Stimulated activated CD4-positive, alpha-beta T cell treated with anti-CD3 and anti-CD28 coated beads, Interleukin-12 subunit alpha, Interleukin-12 subunit beta, amount 100 ng/mL, for 4 hours (primary cell): ENCODE measurements around the gene RPGRIP1L.

Source experiments
- DNase-seq: peaks from one replicate; pipeline ENCODE4 v3.0.0-alpha.2; 2020

The RPGRIP1L gene

DNA sequence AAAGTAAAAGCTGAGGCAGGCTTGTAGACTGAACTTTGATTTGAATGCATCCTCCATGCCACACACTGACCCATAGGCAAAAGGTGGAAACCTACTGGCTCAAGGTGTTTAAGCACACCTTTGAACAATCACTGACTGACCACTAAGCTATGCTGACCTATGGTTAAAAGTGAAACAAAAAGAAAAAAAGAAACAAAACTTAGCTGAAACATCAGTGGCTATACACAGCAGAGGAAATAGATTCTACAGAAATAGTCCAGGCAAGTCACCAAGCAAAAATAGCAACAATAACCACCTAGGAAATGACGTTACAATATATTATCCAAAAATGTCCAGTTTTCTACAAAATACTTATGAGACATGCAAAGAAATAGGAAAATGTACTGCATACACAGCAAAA lies 60.2 kb downstream of the RPGRIP1L start:
- DNase-seq, result no peak

DNA sequence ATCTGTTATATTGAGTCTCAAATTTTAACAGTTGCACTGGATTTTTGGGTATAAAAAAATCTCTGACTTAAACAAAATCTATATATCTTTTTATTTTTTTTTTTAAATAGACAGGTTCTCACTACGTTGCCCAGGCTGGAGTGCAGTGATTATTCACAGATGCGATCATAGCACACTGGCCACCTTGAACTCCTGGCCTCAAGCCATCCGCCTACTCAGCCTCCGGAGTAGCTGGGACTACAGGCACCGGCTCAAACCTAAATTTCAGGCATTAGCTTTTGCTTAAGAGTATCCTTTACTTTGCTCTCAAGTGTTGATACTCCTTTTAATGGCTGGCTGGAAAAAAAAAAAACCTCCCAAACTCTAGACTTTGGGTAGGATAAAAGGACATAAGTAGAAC lies 61.6 kb downstream of the RPGRIP1L start:
- DNase-seq, result no peak

- no peak for DNase-seq
Observed at GRCh38 chr16:53636978-53637377, 66.7 kb downstream of the RPGRIP1L start.

DNA sequence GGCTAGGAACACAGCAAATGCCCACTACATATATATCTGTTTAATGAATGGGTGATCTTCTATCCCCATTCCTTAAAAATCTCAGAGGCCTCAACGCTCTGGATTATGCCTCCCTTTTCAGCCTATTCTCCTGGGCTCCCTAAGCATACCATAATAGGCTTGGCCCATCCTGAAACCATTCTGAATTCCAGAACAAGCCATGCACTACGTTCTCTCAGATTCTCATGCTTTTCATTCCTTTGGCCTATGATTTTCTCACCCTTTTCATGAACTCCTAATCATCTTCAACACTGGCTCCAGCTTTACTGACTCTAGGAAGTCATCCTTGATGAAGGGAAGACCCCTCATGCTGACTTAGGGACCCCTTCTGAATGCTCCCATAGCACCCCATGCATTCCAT lies 71.1 kb downstream of the RPGRIP1L start:
- DNase-seq, result no peak

GRCh38 chr16:53631236-53632025 lies 72.2 kb downstream of the RPGRIP1L start:
- DNase-seq, result no peak

DNA sequence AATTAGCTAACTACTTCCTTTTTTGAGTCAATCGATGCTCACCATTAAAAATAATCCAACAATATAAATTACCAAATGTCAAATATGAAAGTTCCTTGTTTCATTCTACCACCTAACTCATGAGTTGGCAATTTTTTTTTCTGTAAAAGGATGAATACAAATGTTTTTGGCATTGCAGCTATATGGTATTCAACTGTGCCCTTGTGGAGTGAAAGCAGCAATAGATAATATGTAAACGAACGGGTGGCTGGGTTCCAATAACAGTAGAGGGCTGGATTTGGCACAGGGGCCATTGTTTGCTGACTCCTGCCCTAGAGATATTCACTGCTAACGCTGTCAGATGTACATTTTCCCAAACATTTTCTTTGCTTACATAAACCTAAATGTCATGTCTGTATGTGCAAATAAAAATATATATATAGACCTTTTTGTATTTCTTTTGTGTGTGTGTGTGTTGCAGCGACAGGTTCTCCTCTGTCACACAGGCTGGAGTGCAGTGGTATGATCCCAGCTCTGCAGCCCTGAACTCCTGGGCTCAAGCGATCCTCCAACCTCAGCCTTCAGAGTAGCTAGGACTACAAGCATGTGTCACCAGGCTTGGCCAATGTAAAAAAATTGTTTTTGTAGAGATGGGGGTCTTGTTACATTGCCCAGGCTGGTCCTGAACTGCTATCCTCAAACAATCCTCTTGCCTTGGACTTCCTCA lies 73.9 kb downstream of the RPGRIP1L start:
- no peak for DNase-seq

DNA sequence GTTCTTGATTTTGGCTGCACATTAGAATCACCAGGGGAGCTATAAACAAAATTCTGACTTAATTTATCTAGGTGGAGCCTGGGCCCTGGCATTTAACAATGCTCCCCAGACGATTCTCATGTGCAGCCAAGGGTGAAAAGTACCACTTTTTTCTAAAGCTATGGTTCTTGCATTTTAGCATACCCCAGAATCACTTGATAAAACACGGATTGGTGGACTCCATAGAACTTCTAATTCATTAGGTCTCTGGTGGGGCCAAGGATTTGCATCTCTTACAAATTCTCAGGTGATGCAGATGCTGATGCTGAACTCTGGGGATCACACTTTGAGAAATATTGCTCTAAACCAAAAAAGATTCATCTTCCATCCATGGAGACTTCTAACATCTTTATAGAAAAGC lies 74.5 kb downstream of the RPGRIP1L start:
- no peak for DNase-seq

- DNase-seq, result no peak
Observed at GRCh38 chr16:53626811-53627210, 76.8 kb downstream of the RPGRIP1L start.

DNA sequence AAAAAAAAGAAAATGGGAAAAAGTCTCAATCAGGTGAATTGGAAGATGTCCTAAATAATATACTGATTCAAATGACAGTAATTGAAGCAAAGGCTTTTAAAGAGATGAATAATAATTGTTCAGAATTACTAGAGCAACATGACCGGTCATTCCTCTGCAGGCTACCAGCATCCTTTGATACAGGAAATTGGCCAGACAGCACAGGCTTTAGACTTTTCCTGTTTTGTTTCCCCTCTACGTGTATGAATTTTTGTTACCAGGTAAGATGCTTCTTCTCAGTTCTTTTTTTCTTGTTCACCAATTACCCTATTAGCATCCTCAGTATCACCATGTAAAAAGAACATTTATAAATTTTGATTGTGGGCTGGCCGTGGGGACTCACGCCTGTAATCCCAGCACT lies 77.5 kb downstream of the RPGRIP1L start:
- DNase-seq, result no peak

- DNase-seq, result no peak
Observed at GRCh38 chr16:53625221-53625620, 78.4 kb downstream of the RPGRIP1L start.

- no peak for DNase-seq
Observed at GRCh38 chr16:53622315-53622714, 81.3 kb downstream of the RPGRIP1L start.

DNA sequence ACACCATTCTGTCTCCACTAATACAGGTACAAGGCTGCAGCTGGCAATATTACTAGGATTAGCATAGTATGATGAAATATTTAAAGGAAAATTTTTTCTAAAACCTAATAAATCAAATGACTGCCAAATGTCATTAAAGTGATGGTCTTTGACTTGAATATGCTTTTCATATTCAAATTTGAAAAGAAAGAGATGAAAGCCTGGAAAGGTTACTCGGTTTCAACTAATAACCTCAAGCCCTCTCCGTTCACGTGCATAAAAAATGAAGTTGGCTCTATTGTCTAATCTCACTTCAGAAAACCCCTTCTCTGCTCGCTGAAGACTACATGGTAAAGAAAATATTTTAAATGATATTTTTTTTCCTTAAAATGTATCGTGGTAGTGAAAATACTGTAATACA lies 83.2 kb downstream of the RPGRIP1L start:
- no peak for DNase-seq

GRCh38 chr16:53619235-53619634 lies 84.4 kb downstream of the RPGRIP1L start:
- no peak for DNase-seq

DNA sequence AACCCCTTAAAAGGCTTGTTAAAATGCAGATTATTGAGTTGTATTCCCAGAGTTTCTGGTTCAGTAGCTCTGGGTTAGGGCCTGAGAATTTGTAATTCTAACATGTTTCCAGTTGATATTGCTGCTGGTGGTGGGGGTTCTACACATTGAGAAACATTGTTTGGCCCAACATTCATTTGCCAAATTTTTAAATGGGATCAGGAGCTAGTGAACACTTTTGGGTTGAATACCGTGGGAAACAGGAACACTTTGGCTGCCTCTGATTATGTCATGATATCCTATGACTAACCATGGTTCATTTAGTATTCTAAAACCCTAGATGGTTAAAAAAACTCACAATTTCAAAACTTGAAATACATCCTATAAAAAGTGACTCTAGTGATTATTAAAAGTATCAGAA lies 89.3 kb downstream of the RPGRIP1L start:
- DNase-seq, result no peak

GRCh38 chr16:53612003-53612402 lies 91.7 kb downstream of the RPGRIP1L start:
- no peak for DNase-seq

DNA sequence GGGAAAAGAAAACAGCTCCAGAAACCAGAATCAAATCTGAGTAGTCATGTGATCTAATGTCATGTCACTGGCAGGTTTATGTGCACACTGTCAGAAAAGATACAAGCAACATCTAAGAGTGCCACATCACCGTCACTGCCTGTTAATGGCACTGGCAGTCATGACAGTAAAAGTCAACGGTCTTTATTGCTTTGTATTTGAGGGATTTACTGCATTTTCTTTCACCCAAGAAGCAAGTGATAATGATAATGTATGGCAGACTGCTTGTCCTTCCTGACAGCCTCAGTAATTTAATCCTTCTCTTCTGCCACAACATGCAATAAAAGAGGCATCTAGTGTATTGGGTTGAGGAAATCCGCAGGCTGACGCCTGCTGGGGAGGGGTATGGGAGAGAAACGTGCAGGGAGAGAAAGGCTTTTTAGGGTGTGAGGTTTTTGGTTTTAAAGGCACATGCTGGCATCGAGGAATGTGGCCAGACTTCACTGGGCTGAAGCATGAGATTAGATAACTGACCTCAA lies 92.4 kb downstream of the RPGRIP1L start:
- DNase-seq, result no peak

DNA sequence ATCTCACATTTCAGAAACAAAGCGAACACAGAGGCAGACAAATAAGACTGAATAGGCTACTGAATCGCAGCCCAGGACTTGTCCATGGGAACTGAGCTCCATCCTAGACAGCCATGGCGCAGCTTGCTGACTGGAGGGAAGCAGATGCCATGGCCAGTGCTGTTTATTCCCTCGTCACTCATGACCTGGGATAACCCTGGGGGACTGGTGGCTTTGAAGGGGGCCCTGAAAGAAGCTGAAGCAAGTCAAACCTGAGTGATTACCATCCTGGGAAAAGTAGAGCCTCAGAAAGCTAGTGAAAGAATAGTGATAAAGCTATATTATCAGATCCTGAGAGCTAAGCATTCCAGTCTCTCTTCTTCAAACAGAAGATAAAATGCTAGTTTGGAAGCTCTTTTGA lies 94.1 kb downstream of the RPGRIP1L start:
- no peak for DNase-seq

DNA sequence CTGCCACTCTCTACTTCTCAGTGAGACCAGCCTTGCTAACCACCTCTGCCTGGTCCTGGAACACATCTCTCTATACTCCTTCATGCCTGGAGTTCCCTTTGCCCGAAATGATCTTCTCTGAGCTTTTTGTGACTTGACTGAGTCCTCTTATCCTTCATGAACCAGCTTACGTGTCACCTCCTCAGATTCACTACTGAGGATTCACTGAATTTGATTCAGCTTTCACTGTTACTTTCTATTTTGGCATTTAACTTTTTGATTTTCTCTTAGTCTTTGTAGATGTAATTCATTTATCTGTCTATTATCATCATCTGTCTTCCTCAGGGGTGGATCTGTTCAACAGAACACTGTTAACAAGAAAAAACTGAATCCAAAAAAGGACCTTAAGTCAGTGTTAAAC lies 95.6 kb downstream of the RPGRIP1L start:
- DNase-seq, result no peak

GRCh38 chr16:53605831-53606400 lies 97.7 kb downstream of the RPGRIP1L start:
- DNase-seq, result no peak

DNA sequence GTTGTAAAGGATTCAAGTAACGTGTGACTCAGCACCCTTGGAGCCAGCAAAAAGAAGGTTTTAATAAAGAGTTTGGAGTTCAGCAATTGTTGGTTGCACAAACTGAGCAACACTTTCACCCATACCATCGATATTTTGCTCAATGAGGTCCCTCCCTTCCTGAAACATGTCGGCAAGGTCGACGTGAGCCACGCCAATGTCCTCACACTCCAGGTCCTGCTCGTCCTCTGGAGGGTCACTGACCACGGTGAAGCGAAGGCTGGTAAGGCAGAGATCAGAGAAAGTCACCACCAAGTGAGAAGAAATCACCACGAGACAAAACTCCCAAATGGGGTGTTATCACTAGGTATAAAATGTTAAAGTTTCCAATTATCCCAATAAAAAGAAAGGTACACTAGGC lies 98.3 kb downstream of the RPGRIP1L start:
- DNase-seq, result no peak

DNA sequence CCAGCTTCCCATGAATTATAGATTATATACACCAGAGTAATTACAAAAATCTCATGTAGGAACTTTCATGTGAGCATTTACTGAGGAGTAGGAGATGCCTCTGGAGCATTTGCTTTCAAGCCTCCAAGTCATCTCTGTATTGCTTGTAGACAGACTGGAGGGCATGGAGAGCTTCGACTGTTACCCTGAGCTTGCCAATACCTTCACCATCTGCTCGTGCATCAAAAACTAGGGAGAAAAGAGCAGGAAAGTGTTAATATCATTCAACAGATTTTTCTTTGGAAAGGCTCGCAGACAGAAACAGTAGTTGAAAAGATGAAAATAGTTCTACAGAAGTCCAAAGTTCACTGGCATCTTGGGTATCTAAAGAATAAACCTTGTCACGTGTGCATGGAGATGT lies 101.7 kb downstream of the RPGRIP1L start:
- DNase-seq, result no peak

GRCh38 chr16:53600616-53601015 lies 103.0 kb downstream of the RPGRIP1L start:
- no peak for DNase-seq

GRCh38 chr16:53600126-53600525 lies 103.5 kb downstream of the RPGRIP1L start:
- no peak for DNase-seq

DNA sequence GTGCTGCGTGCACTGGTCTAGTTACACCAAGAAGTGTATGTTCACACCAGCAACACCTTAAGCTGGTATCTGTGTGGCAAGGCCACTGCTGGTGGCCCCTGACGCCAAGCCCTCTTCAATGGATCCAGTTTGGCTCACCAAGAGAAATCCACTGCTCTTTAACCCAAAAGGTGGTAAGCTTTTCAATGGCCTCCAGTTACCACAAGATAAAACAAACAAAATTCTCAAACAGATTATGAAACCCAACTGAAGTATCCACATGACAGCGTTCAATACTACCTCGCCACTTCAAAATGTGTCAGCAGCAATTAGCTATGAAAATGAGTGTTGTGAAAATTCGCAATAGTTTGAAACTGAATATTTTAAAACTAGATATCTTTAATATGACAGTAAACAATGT lies 104.1 kb downstream of the RPGRIP1L start:
- no peak for DNase-seq
